Fibroblast of the aortic adventitia (primary cell): ENCODE measurements around the gene SH3D19. TPM values are rescaled to one million over a fixed set of nuclear protein-coding genes. Genes with fewer than 3 reads are reported as not detected.

Source experiments
- DNase-seq: peaks from one replicate; pipeline ENCODE4 v3.0.0-alpha.2; 2010; ENCODE audit warnings: low read depth
- H3K4me3 ChIP-seq: 2 replicates; pipeline ENCODE4 v1.5.1; 2011; ENCODE audit warnings: low read depth, mild to moderate bottlenecking, control low read depth, low read length, moderate library complexity
- total RNA-seq: library from RNA; depleted of rRNA; stranded (reverse); fragments of >200 nt; gene quantifications from 2 replicates; pipeline ENCODE4 v1.2.3, GENCODE V29; 2012; ENCODE audit warnings: low replicate concordance
- TF ChIP-seq, protein P1 (sequence below): IDR thresholded peaks from 2 replicates; pipeline ENCODE4 v1.5.1; 2011; ENCODE audit warnings: mild to moderate bottlenecking, low read length, control low read depth, inconsistent platforms; ENCODE audit not compliant: insufficient read depth

SH3D19 gene
- total RNA-seq, 1 donor = 95.9 TPM

DNA sequence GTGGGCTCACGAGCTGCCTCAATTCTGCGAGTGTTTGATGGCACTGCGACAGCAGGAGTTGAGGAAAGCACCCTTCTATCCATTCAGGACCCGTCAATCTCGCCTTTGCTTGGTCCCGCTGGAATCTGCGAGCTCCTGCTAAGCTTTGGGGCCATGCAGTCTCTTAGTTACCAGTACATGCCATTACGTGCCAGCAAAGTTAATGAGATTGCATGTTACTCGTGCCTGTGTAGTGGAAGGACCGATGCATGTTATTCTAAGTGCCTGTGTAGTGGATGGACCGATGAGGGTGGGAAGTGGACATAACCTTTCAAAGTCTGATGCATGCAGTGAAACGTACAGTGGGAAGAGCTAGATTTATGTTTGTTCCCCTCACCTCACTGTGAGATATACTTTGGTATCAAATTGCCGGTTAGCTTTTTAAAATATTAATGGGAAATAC is 225.4 kb downstream of the SH3D19 start:
- TF ChIP-seq, protein P1, sequence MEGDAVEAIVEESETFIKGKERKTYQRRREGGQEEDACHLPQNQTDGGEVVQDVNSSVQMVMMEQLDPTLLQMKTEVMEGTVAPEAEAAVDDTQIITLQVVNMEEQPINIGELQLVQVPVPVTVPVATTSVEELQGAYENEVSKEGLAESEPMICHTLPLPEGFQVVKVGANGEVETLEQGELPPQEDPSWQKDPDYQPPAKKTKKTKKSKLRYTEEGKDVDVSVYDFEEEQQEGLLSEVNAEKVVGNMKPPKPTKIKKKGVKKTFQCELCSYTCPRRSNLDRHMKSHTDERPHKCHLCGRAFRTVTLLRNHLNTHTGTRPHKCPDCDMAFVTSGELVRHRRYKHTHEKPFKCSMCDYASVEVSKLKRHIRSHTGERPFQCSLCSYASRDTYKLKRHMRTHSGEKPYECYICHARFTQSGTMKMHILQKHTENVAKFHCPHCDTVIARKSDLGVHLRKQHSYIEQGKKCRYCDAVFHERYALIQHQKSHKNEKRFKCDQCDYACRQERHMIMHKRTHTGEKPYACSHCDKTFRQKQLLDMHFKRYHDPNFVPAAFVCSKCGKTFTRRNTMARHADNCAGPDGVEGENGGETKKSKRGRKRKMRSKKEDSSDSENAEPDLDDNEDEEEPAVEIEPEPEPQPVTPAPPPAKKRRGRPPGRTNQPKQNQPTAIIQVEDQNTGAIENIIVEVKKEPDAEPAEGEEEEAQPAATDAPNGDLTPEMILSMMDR = no peak
- peak overlapping the region; percentile 90 for H3K4me3 ChIP-seq
- peak; percentile 58 for DNase-seq

DNA sequence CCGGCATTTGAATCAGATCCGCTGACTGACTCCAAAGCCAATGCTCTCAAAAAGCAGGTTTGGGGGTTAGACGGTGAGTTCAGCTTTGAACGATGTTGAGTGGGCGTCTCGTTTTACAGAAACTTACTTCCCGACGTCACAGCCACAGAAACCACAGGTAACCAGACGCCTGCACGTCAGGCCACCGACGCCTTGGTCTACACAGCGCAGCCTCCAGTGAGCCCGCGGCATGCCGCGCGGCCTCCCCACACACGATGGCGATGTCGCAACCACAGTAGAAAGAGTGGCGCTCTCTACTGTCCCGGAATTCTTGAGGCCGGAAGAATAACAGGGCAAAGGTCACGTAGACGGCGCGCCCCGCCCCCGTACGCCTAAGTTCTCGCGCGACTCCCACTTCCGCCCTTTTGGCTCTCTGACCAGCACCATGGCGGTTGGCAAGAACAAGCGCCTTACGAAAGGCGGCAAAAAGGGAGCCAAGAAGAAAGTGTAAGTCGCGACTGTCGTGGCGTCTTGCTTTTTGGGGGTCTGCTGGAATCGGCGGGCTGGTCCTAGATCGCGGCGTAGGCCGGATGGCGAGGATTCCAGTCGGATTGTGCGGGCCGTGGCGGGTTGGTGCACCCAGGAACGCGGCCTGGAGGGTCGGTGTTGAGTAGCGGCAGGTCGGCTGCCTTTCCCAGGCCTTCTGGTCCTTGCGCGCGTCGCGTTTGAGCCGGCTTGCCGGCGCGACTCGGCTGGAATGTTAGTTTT is 226.0 kb downstream of the SH3D19 start, which contains the start of gene RPS3A:
Gene RPS3A (plus strand): TSS at position 400 of the 747 bp plus-strand sequence. CDS start 25 bp downstream, at position 425.
- peak; percentile 98 for DNase-seq
- TF ChIP-seq, protein P1 = peak; percentile 84
- peak within 1 kb of the TSS; percentile 90 for H3K4me3 ChIP-seq

DNA sequence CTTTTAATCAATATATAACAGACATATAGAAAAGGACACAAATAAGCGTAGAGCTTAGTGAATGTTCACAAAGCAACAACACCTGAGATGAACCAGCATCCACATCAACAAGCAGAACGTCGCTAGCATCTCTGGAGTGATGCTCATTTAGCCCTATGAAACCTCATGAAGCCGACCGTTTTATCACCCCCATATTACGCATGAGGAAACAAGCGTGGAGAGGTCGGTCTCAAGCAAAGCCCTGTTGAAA is 226.5 kb downstream of the SH3D19 start:
- TF ChIP-seq, protein P1 = no peak
- peak overlapping the region; percentile 56 for H3K4me3 ChIP-seq
- DNase-seq = no peak

DNA sequence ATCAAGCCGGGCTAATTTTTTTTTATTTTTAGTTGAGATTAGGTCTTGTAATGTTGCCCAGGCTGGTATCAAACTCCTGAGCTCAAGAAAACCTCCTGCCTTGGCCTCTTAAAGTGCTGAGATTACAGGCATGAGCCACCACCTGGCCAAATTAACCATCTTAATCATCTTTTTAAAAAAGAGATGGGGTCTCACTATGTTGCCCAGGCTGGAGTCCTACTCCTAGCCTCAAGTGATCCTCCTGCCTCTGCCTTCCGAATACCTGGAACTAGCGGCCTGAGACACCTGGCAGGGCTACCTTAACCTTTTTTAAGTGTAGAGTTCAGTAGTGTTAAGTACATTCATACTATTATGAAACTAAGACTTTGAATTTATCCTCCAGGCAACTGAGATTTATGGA is 227.6 kb downstream of the SH3D19 start:
- DNase-seq = no peak
- no peak overlapping the region for H3K4me3 ChIP-seq
- TF ChIP-seq, protein P1 = no peak

DNA sequence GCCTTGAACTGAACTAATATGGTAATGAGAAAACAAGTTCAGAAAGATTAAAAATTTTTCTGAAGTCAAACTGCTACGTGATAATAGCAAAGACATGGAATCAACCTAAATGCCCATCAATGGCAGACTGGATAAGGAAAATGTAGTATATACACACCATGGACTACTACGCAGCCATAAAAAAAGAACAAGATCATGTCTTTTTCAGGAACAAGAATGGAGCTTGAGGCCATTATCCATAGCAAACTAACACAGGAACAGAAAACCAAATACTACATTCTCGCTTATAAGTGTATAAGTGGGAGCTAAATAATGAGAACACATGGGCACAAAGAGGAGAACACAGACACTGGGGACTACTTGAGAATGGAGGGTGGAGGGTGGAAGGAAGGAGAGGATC is 230.3 kb downstream of the SH3D19 start:
- DNase-seq = no peak

DNA sequence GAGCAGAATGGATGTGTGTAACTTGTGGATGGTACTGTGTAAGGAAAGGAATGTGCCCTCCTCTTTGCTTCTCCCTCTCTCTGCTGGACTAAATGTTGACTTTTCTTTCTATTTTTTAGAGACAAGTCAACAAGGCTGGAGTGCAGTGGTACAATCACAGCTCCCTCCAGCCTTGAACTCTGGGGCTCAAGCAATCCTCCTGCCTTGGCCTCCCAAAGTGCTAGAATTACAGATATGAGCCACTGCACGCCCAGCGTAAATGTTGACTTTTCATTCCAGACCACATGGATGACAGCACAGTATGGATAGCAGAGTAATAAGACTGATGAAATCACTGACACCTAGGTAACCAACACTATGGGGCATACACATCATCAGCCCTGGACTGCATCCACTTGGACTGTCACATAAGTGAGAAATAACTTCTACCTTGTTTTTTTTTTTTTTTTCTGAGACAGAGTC is 231.1 kb downstream of the SH3D19 start:
- no peak overlapping the region for H3K4me3 ChIP-seq
- TF ChIP-seq, protein P1 = no peak
- no peak for DNase-seq

More for the DNA sequence above, 230.3 kb downstream of the SH3D19 start:
- TF ChIP-seq, protein P1 = no peak
- H3K4me3 ChIP-seq = no peak overlapping the region

DNA sequence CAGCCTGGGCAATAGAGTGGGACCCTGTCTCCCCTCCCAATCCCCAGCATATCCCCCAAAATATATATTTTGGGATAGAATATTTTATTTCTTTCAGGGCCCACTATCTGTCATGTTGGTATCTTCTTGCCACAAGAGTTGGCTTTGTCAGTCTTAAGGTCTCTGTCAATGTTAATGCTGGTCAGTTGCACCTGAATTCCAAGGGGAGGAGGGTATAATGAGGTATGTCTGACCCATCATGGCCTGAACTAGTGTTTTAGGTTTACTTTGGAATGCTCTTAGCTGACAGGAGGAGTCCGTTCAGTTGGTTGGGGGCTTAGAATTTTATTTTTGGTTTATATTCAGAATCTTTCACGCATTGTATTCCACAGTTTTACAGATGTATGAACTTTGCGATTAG is 232.2 kb downstream of the SH3D19 start:
- TF ChIP-seq, protein P1 = no peak
- H3K4me3 ChIP-seq = no peak overlapping the region
- DNase-seq = no peak
